Peyer's patch (tissue), 4 donors: ENCODE data around the gene IQCN.

Source experiments
- CTCF ChIP-seq, 6 experiments: fragments of 450-650 bp in 4 of 6; fragments of 200-600 bp in 2 of 6; sonication (generic) in 1 of 6; IDR thresholded peaks; one replicate each; pipeline ENCODE4 v1.5.1; 2017 to 2019; ENCODE audit warnings: antibody characterized with exemption in 6 of 6, mild to moderate bottlenecking in 3 of 6, moderate library complexity in 1 of 6
- POLR2A ChIP-seq, 2 donors: fragments of 450-650 bp; IDR thresholded peaks; one replicate each; pipeline ENCODE4 v1.5.1; 2017; ENCODE audit warnings: antibody characterized with exemption in 2 of 2, mild to moderate bottlenecking in 2 of 2, moderate library complexity in 2 of 2

- TF ChIP-seq CTCF (IDR thresholded peaks at IDR 0.05) (no peak), POLR2A (IDR thresholded peaks at IDR 0.05) (peak; percentile 79 to 92)
Measured at GRCh38 chr19:18319591-18320135, 45.4 kb upstream of the IQCN start.
